T-helper 1 cell treated with Interleukin-12 subunit alpha and Interleukin-12 subunit beta and Interleukin-4 antibody, amounts not matched to agents 30 μg/mL and 1 μg/mL, for 36 hours (primary cell): Measurements from ENCODE around the gene C21orf91.

Experiments
- H3K27ac Mint-ChIP-seq: one replicate; pipeline ENCODE4 v1.8.0; 2021; ENCODE audit warnings: mild to moderate bottlenecking, mixed read lengths
- H3K27me3 Mint-ChIP-seq: one replicate; pipeline ENCODE4 v1.8.0; 2021; ENCODE audit warnings: low read depth, mixed read lengths
- H3K36me3 Mint-ChIP-seq: one replicate; pipeline ENCODE4 v1.8.0; 2021; ENCODE audit warnings: low read depth, mixed read lengths
- H3K4me1 Mint-ChIP-seq: one replicate; pipeline ENCODE4 v1.8.0; 2021; ENCODE audit warnings: low read depth, mixed read lengths
- H3K4me3 Mint-ChIP-seq: one replicate; pipeline ENCODE4 v1.8.0; 2021; ENCODE audit warnings: mild to moderate bottlenecking, moderate library complexity, mixed read lengths
- H3K9me3 Mint-ChIP-seq: one replicate; pipeline ENCODE4 v1.8.0; 2021; ENCODE audit warnings: mixed read lengths

The C21orf91 gene

GRCh38 chr21:17742940-17743592, 76.1 kb downstream of the C21orf91 start:
- peaks cover 5% of the 10 kb centered on the region for H3K4me1 Mint-ChIP-seq
- H3K9me3 Mint-ChIP-seq: peaks cover 26% of the 10 kb centered on the region
- H3K4me3 Mint-ChIP-seq: no peak overlapping the region
- H3K27me3 Mint-ChIP-seq: peaks cover 4% of the 10 kb centered on the region
- no peak overlapping the region for H3K27ac Mint-ChIP-seq
- peaks cover 5% of the 10 kb centered on the region for H3K36me3 Mint-ChIP-seq

- peaks cover 5% of the 10 kb centered on the region for H3K4me1 Mint-ChIP-seq
- H3K36me3 Mint-ChIP-seq: peaks cover 5% of the 10 kb centered on the region
- H3K27ac Mint-ChIP-seq: no peak overlapping the region
- H3K27me3 Mint-ChIP-seq: peaks cover 4% of the 10 kb centered on the region
- H3K9me3 Mint-ChIP-seq: peaks cover 26% of the 10 kb centered on the region
- H3K4me3 Mint-ChIP-seq: no peak overlapping the region
These were observed 77.0 kb downstream of the C21orf91 start for GRCh38 chr21:17742181-17742580.
